Psoas muscle (tissue), 8 donors: Measurements from ENCODE around the gene SFTA2. TPM values are rescaled to one million over a fixed set of nuclear protein-coding genes. Genes with fewer than 3 reads are reported as not detected.

ENCODE experiments used
- ATAC-seq, 4 donors: fragments of 200-7000 bp; cut with Tn5 transposase; one replicate each; pipeline ENCODE4 v1.9.1; 2020; ENCODE audit warnings: moderate library complexity in 3 of 4, mild to moderate bottlenecking in 2 of 4
- DNase-seq, 2 donors: peaks; one replicate each; pipeline ENCODE4 v3.0.0-alpha.2; 2020
- H3K27ac ChIP-seq: fragments of 200-600 bp; one replicate; pipeline ENCODE4 v1.8.0; 2022
- H3K27me3 ChIP-seq, 3 donors: fragments of 200-600 bp in 1 of 3; one replicate each; pipeline versions ENCODE4 v1.6.1 to v1.8.0; 2013 to 2022; ENCODE audit warnings: low read length in 2 of 3, mild to moderate bottlenecking in 2 of 3, moderate library complexity in 1 of 3; ENCODE audit not compliant: insufficient read depth in 3 of 3
- H3K36me3 ChIP-seq, 2 donors: fragments of 200-600 bp in 1 of 2; one replicate each; pipeline versions ENCODE4 v1.6.1 to v1.8.0; 2013 to 2022; ENCODE audit warnings: low read depth in 1 of 2, mild to moderate bottlenecking in 1 of 2, moderate library complexity in 1 of 2; ENCODE audit not compliant: insufficient read depth in 1 of 2
- H3K4me1 ChIP-seq: fragments of 200-600 bp; one replicate; pipeline ENCODE4 v1.8.0; 2022
- H3K4me3 ChIP-seq: fragments of 200-600 bp; one replicate; pipeline ENCODE4 v1.8.0; 2022; ENCODE audit warnings: mild to moderate bottlenecking
- H3K9me3 ChIP-seq: fragments of 200-600 bp; one replicate; pipeline ENCODE4 v1.8.0; 2022
- WGBS, 3 donors: extraction: QIAGEN DNeasy Blood & Tissue Kit; methylation state at CpG; one replicate each; pipeline versions ENCODE4 v1.1.6 to v1.1.7; 2013; 5-methylcytosine and 5-hydroxymethylcytosine counted together
- intact Hi-C, 2 donors: fragments of 100-400 bp; cut with DNase I; formaldehyde crosslinking; loops; one replicate each; pipeline versions ENCODE4 v1.11.0 to v1.14.2; 2022
- polyA plus RNA-seq, 3 donors: library from polyadenylated mRNA; stranded (reverse); fragments of 200-250 nt; gene quantifications; one replicate each; pipeline ENCODE4 v1.2.3, GENCODE V29; 2013
- total RNA-seq, 4 donors: library from RNA; stranded (reverse); fragmentation: NEBNext Ultra II Directional in 2 of 4; extraction: Animal tissue kit (Norgen Biotek cat#: 25700) in 2 of 4; gene quantifications; one replicate each; pipeline versions ENCODE4 v1.2.1 to v1.2.4, GENCODE V29; 2021 to 2023
- TF ChIP-seq, protein P1 (sequence below): fragments of 200-600 bp; IDR thresholded peaks from one replicate; pipeline ENCODE4 v1.8.0; 2022; ENCODE audit warnings: antibody characterized with exemption
- donor health status: healthy with polysubstance abuse.
- donor health status: DM: no; HTN: no; CAD: no; lungs with moderate emphysema.
- donor health status: Bipolar disorder and iron deficiency.
- donor health status: healthy.
- donor health status: DM: yes; HTN: yes; CAD: no.
- donor health status: DM: no; HTN: no; CAD: no.
- donor health status: DM: no; HTN: no; CAD: no.
- donor health status: DM: yes; HTN: yes; CAD: no.

SFTA2 gene
- total and polyA plus RNA-seq, 7 donors: 0.13 to 0.14 TPM; not detected in 5

- Histone ChIP-seq H3K27me3 (peaks cover 0 to 24% (median 0%) of the 10 kb centered on the region in 3 donors), H3K4me1 (no peaks in the 10 kb centered on the region), H3K27ac (no peak overlapping the region), H3K36me3 (no peaks in the 10 kb centered on the region), H3K4me3 (no peak overlapping the region), H3K9me3 (no peaks in the 10 kb centered on the region)
- 71 to 89% (median 73%) methylated on average over 4 of the region's 4 CpGs for WGBS, 3 donors
- no peak for ATAC-seq
- DNase-seq: no peak
- TF ChIP-seq, protein P1, sequence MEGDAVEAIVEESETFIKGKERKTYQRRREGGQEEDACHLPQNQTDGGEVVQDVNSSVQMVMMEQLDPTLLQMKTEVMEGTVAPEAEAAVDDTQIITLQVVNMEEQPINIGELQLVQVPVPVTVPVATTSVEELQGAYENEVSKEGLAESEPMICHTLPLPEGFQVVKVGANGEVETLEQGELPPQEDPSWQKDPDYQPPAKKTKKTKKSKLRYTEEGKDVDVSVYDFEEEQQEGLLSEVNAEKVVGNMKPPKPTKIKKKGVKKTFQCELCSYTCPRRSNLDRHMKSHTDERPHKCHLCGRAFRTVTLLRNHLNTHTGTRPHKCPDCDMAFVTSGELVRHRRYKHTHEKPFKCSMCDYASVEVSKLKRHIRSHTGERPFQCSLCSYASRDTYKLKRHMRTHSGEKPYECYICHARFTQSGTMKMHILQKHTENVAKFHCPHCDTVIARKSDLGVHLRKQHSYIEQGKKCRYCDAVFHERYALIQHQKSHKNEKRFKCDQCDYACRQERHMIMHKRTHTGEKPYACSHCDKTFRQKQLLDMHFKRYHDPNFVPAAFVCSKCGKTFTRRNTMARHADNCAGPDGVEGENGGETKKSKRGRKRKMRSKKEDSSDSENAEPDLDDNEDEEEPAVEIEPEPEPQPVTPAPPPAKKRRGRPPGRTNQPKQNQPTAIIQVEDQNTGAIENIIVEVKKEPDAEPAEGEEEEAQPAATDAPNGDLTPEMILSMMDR: no peak
- intact Hi-C loops: no loop called here
Observed at GRCh38 chr6:30947231-30947630, 15.3 kb upstream of the SFTA2 start.

- Histone ChIP-seq H3K4me3 (no peak overlapping the region), H3K27me3 (peaks cover 0 to 24% (median 3%) of the 10 kb centered on the region in 3 donors), H3K4me1 (no peaks in the 10 kb centered on the region), H3K9me3 (no peaks in the 10 kb centered on the region), H3K36me3 (no peaks in the 10 kb centered on the region), H3K27ac (no peak overlapping the region)
- intact Hi-C loops: no loop called here
- no peak for ATAC-seq
- 82 to 87% (median 84%) methylated on average over 5 of the region's 5 CpGs for WGBS, 3 donors
- no peak for DNase-seq
- TF ChIP-seq, protein P1: no peak
Observed at GRCh38 chr6:30945281-30945680, 13.3 kb upstream of the SFTA2 start.

- no peak for ATAC-seq
- H3K27me3 ChIP-seq: peaks cover 0 to 24% (median 6%) of the 10 kb centered on the region in 3 donors
- no peaks in the 10 kb centered on the region for H3K4me1 ChIP-seq
- H3K27ac ChIP-seq: no peak overlapping the region
- WGBS, 3 donors: 87 to 91% (median 88%) methylated on average over 4 of the region's 4 CpGs
- H3K9me3 ChIP-seq: no peaks in the 10 kb centered on the region
- intact Hi-C loops: no loop called here
- H3K36me3 ChIP-seq: no peaks in the 10 kb centered on the region
- H3K4me3 ChIP-seq: no peak overlapping the region
- TF ChIP-seq, protein P1: no peak
- DNase-seq: no peak
Observed at GRCh38 chr6:30944051-30944450, 12.1 kb upstream of the SFTA2 start.

GRCh38 chr6:30942338-30943060 is 10.5 kb upstream of the SFTA2 start:
- H3K4me3 ChIP-seq: no peak overlapping the region
- no peaks in the 10 kb centered on the region for H3K9me3 ChIP-seq
- H3K36me3 ChIP-seq: no peaks in the 10 kb centered on the region
- 11 to 14% (median 14%) methylated on average over 15 of the region's 15 CpGs for WGBS, 3 donors
- peaks cover 0 to 24% (median 6%) of the 10 kb centered on the region in 3 donors for H3K27me3 ChIP-seq
- ATAC-seq: peak; percentile 57 to 85 (median 76)
- H3K27ac ChIP-seq: no peak overlapping the region
- intact Hi-C loops: no loop called here
- TF ChIP-seq, protein P1: peak; percentile 31
- H3K4me1 ChIP-seq: no peaks in the 10 kb centered on the region
- peak; percentile 70 to 80 for DNase-seq
